Neural cell (in vitro differentiated cells): Measurements from ENCODE around the gene SLC6A18.

Source experiments
- CTCF ChIP-seq: fragments of 450-650 bp; IDR thresholded peaks from 2 replicates; pipeline ENCODE4 v1.5.1; 2014; ENCODE audit warnings: antibody characterized with exemption, mild to moderate bottlenecking, moderate library complexity; ENCODE audit not compliant: poor library complexity, severe bottlenecking
- MXI1 ChIP-seq: fragments of 450-650 bp; conservative IDR thresholded peaks from 2 replicates; pipeline ENCODE4 v1.6.1; 2014; ENCODE audit warnings: antibody characterized with exemption, mild to moderate bottlenecking; ENCODE audit not compliant: poor library complexity, severe bottlenecking
- POLR2AphosphoS5 ChIP-seq: IDR thresholded peaks from 2 replicates; pipeline ENCODE4 v1.6.1; 2012
- RAD21 ChIP-seq: fragments of 450-650 bp; conservative IDR thresholded peaks from 2 replicates; pipeline ENCODE4 v1.6.1; 2014; ENCODE audit warnings: antibody characterized with exemption, mild to moderate bottlenecking, moderate library complexity
- SMC3 ChIP-seq: fragments of 450-650 bp; conservative IDR thresholded peaks from 2 replicates; pipeline ENCODE4 v1.6.1; 2014; ENCODE audit warnings: antibody characterized with exemption, mild to moderate bottlenecking, moderate library complexity; ENCODE audit not compliant: poor library complexity
- TAF1 ChIP-seq: IDR thresholded peaks from 2 replicates; pipeline ENCODE4 v1.6.1; 2012; ENCODE audit warnings: low read depth
- TF ChIP-seq, protein P1 (sequence below): IDR thresholded peaks from 2 replicates; pipeline ENCODE4 v1.6.1; 2012; ENCODE audit warnings: borderline replicate concordance

- TF ChIP-seq CTCF: no peak
- TF ChIP-seq, protein P1, sequence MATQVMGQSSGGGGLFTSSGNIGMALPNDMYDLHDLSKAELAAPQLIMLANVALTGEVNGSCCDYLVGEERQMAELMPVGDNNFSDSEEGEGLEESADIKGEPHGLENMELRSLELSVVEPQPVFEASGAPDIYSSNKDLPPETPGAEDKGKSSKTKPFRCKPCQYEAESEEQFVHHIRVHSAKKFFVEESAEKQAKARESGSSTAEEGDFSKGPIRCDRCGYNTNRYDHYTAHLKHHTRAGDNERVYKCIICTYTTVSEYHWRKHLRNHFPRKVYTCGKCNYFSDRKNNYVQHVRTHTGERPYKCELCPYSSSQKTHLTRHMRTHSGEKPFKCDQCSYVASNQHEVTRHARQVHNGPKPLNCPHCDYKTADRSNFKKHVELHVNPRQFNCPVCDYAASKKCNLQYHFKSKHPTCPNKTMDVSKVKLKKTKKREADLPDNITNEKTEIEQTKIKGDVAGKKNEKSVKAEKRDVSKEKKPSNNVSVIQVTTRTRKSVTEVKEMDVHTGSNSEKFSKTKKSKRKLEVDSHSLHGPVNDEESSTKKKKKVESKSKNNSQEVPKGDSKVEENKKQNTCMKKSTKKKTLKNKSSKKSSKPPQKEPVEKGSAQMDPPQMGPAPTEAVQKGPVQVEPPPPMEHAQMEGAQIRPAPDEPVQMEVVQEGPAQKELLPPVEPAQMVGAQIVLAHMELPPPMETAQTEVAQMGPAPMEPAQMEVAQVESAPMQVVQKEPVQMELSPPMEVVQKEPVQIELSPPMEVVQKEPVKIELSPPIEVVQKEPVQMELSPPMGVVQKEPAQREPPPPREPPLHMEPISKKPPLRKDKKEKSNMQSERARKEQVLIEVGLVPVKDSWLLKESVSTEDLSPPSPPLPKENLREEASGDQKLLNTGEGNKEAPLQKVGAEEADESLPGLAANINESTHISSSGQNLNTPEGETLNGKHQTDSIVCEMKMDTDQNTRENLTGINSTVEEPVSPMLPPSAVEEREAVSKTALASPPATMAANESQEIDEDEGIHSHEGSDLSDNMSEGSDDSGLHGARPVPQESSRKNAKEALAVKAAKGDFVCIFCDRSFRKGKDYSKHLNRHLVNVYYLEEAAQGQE: no peak
- TF ChIP-seq RAD21: no peak
- TF ChIP-seq TAF1: no peak
- TF ChIP-seq MXI1: no peak
- no peak for TF ChIP-seq POLR2AphosphoS5
- TF ChIP-seq SMC3: no peak
These were observed 37.2 kb downstream of the SLC6A18 start for GRCh38 chr5:1262381-1262780.
